A673 (cell line): ENCODE measurements around the gene MYCN. TPM values are rescaled to one million over a fixed set of nuclear protein-coding genes. Genes with fewer than 3 reads are reported as not detected.

Source experiments
- BruUV-seq: library from RNA; stranded (reverse); fragments of 400-500 nt; replicated peaks from 2 replicates; lab custom pipeline; 2021; lab: Mats Ljungman, UMichigan
- CTCF ChIA-PET: fragments of 300-600 bp; sonication (Branson Sonifier 250); formaldehyde crosslinking; loops from one replicate; lab custom pipeline; 2022; ENCODE audit warnings: antibody characterized with exemption; lab: Charles Lee
- POLR2A ChIA-PET: fragments of 300-600 bp; sonication (Branson Sonifier 250); formaldehyde crosslinking; loops from one replicate; lab custom pipeline; 2022; ENCODE audit warnings: antibody characterized with exemption; ENCODE audit not compliant: low non-redundant PET; lab: Charles Lee
- DNase-seq: peaks from one replicate; pipeline ENCODE4 v3.0.0-alpha.2; 2015; ENCODE audit warnings: low spot score
- H3K27ac ChIP-seq: fragments of 200-600 bp; sonication (generic); 2 replicates; pipeline ENCODE4 v1.5.1; 2016; ENCODE audit warnings: mixed run types, low read depth, mild to moderate bottlenecking, mixed read lengths, antibody characterized with exemption, low read length; ENCODE audit not compliant: poor library complexity, severe bottlenecking
- H3K27me3 ChIP-seq: fragments of 200-600 bp; sonication (generic); replicated peaks from 2 replicates; pipeline ENCODE4 v1.6.1; 2017; ENCODE audit warnings: mixed run types, low read depth, mild to moderate bottlenecking, mixed read lengths, antibody characterized with exemption, low read length; ENCODE audit not compliant: insufficient read depth, poor library complexity
- H3K36me3 ChIP-seq: fragments of 200-600 bp; sonication (generic); 2 replicates; pipeline ENCODE4 v1.6.1; 2016; ENCODE audit warnings: mixed run types, mild to moderate bottlenecking, mixed read lengths, antibody characterized with exemption, low read length; ENCODE audit not compliant: insufficient read depth, poor library complexity, severe bottlenecking
- H3K4me1 ChIP-seq: fragments of 200-600 bp; sonication (generic); 2 replicates; pipeline ENCODE4 v1.6.1; 2017; ENCODE audit warnings: mixed run types, mild to moderate bottlenecking, mixed read lengths, antibody characterized with exemption, low read length; ENCODE audit not compliant: insufficient read depth, poor library complexity, severe bottlenecking
- H3K4me3 ChIP-seq: fragments of 200-600 bp; sonication (generic); 2 replicates; pipeline ENCODE4 v1.5.1; 2016; ENCODE audit warnings: low read depth, mixed run types, mild to moderate bottlenecking, mixed read lengths, low read length; ENCODE audit not compliant: poor library complexity, severe bottlenecking
- H3K9me3 ChIP-seq: fragments of 200-600 bp; sonication (generic); 2 replicates; pipeline ENCODE4 v1.6.1; 2016; ENCODE audit warnings: mixed run types, low read depth, mild to moderate bottlenecking, mixed read lengths, antibody characterized with exemption, low read length; ENCODE audit not compliant: poor library complexity, severe bottlenecking
- EZH2 ChIP-seq: fragments of 200-600 bp; sonication (generic); IDR thresholded peaks from 2 replicates; pipeline ENCODE4 v1.6.1; 2017; ENCODE audit warnings: borderline replicate concordance, low read depth, mild to moderate bottlenecking, mixed read lengths, antibody characterized with exemption, low read length; ENCODE audit not compliant: poor library complexity, severe bottlenecking
- intact Hi-C: fragments of 100-400 bp; cut with micrococcal nuclease; formaldehyde crosslinking; loops from one replicate; pipeline ENCODE4 v1.10.0; 2022; ENCODE audit not compliant: unreplicated experiment
- total RNA-seq: library from RNA; stranded (reverse); gene quantifications from 2 replicates; pipeline ENCODE4 v1.2.3, GENCODE V29; 2021
- TF ChIP-seq, protein P1 (sequence below): fragments of 300-800, 200-600 bp; sonication (generic); conservative IDR thresholded peaks from 2 replicates; pipeline ENCODE4 v1.5.1; 2017; ENCODE audit warnings: low read depth, mild to moderate bottlenecking, antibody characterized with exemption, low read length, moderate library complexity, mixed read lengths

MYCN gene
- total RNA-seq, 1 experiment from 2014 or later: 2.8 TPM

DNA sequence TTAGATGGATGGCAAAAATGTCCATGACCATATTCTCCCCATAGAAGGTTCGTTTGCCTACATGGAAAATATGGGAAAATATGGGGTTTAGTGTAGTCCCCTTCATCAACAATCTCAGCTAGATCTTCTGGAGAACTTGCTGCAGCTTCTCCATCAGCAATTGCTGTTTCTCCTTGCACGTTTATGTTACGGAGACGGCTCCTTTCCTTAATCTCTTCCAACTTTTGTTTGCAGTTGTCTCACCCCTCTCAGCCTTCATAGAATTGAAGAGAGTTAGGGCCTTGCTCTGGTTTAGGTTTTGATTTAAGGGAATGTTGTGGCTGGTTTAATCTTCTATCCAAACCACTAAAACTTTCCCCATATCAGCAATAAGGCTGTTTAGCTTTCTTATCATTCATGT, 28.9 kb downstream of the MYCN start:
- Histone ChIP-seq H3K4me1 (peaks cover 9% of the 10 kb centered on the region), H3K27ac (no peak overlapping the region), H3K27me3 (no peaks in the 10 kb centered on the region), H3K4me3 (no peak overlapping the region), H3K36me3 (no peaks in the 10 kb centered on the region), H3K9me3 (no peaks in the 10 kb centered on the region)
- no peak for DNase-seq
- ChIA-PET CTCF (no interaction called here), POLR2A (no interaction called here)
- intact Hi-C loops: no loop called here
- no TSS peak for BruUV-seq
- TF ChIP-seq, protein P1, sequence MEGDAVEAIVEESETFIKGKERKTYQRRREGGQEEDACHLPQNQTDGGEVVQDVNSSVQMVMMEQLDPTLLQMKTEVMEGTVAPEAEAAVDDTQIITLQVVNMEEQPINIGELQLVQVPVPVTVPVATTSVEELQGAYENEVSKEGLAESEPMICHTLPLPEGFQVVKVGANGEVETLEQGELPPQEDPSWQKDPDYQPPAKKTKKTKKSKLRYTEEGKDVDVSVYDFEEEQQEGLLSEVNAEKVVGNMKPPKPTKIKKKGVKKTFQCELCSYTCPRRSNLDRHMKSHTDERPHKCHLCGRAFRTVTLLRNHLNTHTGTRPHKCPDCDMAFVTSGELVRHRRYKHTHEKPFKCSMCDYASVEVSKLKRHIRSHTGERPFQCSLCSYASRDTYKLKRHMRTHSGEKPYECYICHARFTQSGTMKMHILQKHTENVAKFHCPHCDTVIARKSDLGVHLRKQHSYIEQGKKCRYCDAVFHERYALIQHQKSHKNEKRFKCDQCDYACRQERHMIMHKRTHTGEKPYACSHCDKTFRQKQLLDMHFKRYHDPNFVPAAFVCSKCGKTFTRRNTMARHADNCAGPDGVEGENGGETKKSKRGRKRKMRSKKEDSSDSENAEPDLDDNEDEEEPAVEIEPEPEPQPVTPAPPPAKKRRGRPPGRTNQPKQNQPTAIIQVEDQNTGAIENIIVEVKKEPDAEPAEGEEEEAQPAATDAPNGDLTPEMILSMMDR: no peak
- no peak for TF ChIP-seq EZH2

DNA sequence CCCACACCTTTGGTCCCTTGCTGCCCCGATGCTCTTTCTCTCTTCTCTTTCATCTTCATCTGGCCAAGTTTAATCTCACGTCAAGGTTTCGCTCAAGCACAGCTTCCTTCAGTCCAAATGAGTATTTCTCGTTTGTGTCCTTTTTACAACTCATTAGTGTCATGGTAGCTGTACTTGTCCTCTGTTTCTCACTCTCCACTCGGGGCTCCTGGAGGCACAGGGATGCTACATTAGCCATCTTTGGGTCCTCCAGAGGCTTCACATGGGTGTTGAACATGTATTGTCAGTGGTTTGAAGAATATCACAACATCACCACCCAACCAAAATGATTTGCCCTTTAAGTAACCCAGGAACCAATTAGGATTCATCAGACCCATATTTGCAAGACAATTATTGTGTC, 30.4 kb downstream of the MYCN start:
- H3K27ac ChIP-seq: no peak overlapping the region
- POLR2A ChIA-PET: no interaction called here
- CTCF ChIA-PET: no interaction called here
- no peaks in the 10 kb centered on the region for H3K27me3 ChIP-seq
- no peaks in the 10 kb centered on the region for H3K36me3 ChIP-seq
- no peak for TF ChIP-seq EZH2
- TF ChIP-seq, protein P1: no peak
- H3K4me1 ChIP-seq: peaks cover 2% of the 10 kb centered on the region
- no peaks in the 10 kb centered on the region for H3K9me3 ChIP-seq
- BruUV-seq: no TSS peak
- DNase-seq: no peak
- no peak overlapping the region for H3K4me3 ChIP-seq
- intact Hi-C loops: no loop called here

DNA sequence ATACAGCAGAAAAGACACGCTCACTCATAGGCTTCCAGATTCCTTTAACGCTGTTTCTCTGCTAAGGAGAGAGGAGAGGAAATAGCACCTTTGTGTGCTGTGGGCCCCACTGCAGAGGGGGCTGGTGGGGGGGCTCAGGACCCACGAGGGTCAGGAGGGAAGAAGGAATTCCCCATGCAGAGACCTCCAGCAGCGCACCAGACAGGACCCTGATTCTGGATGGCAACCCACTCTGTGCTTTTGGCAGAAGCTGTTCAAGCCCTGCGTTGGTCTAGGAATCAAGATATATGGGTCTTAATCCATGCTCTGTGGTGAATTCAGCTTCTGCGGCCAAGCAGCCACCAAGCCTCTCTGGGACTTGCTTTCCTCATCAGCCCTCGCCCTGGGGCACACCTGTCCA, 31.0 kb downstream of the MYCN start:
- Histone ChIP-seq H3K36me3 (no peaks in the 10 kb centered on the region), H3K4me3 (no peak overlapping the region), H3K9me3 (no peaks in the 10 kb centered on the region), H3K4me1 (no peaks in the 10 kb centered on the region), H3K27ac (no peak overlapping the region), H3K27me3 (no peaks in the 10 kb centered on the region)
- intact Hi-C loops: no loop called here
- TF ChIP-seq, protein P1: no peak
- no peak for TF ChIP-seq EZH2
- POLR2A ChIA-PET: no interaction called here
- BruUV-seq: no TSS peak
- DNase-seq: no peak
- CTCF ChIA-PET: no interaction called here
